Fibroblast of villous mesenchyme (primary cell): ENCODE measurements around the gene EYA4. TPM values are rescaled to one million over a fixed set of nuclear protein-coding genes. Genes with fewer than 3 reads are reported as not detected.

Source experiments
- DNase-seq: peaks from one replicate; pipeline ENCODE4 v3.0.0-alpha.2; 2010; ENCODE audit warnings: low read depth
- H3K4me3 ChIP-seq: 2 replicates; pipeline ENCODE4 v1.5.1; 2011; ENCODE audit warnings: low read depth, mild to moderate bottlenecking, low read length
- total RNA-seq: library from RNA; depleted of rRNA; stranded (reverse); fragments of >200 nt; gene quantifications from 2 replicates; pipeline ENCODE4 v1.2.3, GENCODE V29; 2012
- TF ChIP-seq, protein P1 (sequence below): IDR thresholded peaks from 2 replicates; pipeline ENCODE4 v1.5.1; 2012; ENCODE audit warnings: low read depth, mild to moderate bottlenecking, low read length; ENCODE audit not compliant: insufficient read depth

The EYA4 gene
- total RNA-seq, 1 donor = under 0.01 TPM

DNA sequence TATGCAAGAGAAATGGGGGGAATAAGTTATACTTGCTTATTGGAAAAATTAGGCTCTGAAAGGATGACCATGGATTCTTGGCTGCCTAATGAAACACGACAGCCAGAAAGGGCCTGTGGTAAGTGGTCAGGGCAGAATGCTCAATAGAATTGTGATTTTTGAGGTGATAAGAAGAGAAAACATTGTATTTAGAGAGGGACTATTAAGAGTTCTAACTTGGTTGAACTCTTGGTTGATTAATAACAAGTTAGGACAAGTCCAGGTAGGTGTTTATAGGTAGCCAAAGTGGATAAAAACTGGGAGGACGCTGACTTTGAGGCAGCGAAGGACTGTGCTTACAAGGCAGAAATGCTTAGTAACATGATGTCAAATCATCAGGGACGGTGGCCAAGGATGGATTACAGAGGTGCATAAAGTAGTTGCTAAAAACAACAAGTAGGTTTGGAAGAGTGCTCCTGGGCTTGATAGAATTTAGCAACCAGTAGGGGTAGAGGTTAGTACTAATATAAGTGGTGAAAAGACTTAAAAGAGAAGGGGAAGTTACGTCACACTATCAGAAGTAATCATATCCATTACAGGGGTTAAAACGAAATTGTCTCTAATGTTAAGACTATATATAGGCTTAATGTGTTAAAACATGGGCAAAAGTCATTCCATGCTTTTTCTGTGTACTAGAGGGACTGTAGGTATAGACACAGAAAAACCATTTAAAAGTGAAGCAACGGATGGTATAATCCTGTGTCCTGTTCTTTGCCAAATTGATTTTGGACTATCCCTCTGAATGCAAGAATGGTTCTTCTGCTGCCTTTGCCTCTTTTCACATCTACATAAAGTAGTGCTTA, 98.6 kb downstream of the EYA4 start:
- no peak overlapping the region for H3K4me3 ChIP-seq
- no peak for DNase-seq
- TF ChIP-seq, protein P1, sequence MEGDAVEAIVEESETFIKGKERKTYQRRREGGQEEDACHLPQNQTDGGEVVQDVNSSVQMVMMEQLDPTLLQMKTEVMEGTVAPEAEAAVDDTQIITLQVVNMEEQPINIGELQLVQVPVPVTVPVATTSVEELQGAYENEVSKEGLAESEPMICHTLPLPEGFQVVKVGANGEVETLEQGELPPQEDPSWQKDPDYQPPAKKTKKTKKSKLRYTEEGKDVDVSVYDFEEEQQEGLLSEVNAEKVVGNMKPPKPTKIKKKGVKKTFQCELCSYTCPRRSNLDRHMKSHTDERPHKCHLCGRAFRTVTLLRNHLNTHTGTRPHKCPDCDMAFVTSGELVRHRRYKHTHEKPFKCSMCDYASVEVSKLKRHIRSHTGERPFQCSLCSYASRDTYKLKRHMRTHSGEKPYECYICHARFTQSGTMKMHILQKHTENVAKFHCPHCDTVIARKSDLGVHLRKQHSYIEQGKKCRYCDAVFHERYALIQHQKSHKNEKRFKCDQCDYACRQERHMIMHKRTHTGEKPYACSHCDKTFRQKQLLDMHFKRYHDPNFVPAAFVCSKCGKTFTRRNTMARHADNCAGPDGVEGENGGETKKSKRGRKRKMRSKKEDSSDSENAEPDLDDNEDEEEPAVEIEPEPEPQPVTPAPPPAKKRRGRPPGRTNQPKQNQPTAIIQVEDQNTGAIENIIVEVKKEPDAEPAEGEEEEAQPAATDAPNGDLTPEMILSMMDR = no peak

DNA sequence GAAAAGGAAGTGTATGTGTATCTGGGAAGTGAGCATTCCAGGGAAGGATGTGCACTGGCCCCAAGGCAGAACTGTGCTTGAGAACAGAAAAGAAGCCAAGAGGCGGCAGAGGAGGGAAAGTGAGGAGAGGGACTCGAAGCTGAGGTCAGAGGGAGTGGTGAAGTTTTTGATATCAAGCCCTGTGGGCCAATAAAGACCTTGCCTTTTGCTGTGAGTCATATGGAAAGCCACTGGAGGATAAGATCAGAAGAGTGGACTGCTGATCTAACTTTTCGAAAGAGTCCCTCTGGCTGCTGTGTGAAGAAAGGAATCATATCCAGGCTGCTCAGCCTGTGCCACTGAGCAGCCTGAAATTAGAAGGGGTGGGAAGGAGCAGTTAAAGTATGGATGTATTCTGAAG, 99.4 kb downstream of the EYA4 start:
- no peak overlapping the region for H3K4me3 ChIP-seq
- no peak for DNase-seq

DNA sequence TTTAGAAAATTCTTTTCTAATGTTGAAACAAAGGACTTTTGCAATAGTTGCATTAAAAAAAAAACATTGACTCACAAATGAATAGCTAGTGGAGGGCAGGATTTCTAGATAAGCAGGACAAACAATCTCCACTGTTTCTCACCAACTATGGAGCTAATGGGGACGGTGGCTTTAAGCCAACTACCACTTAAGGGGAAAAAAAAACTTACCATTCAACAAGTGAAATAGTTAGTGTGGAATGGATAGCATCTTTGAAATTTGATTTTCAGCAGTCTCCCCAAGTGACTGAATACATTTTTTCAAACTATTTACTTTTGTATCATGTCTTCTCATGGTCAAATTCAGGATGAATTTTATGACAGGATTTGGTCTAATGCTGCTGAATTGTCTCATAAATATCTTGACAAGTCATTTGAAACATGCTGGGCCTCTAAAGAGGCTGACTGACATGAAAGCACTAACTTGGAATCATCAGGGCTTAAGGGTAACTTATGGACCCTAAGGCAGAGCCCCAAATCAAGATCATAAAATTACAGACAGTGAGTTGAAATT, 100.5 kb downstream of the EYA4 start:
- DNase-seq = no peak
- H3K4me3 ChIP-seq = no peak overlapping the region
- TF ChIP-seq, protein P1 = no peak

More for the DNA sequence above, 99.4 kb downstream of the EYA4 start:
- TF ChIP-seq, protein P1 = no peak

DNA sequence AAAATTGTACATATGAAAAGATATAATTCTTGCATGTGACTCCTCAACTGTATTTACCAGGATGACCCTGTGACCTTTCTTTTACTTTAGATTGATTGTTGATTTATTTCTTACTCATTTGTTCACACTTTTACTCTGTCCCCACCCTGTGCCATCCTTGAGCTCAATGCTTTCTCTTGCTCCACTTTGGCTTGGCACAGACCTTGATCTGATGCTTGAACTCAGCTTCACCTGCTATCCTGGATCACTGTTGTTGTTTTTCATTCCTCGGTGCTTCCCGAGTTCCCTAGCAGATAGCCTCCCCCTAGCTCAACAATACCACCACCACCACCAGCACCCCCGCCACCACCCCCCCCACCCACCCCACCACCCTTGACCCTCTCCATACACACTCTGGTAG, 102.1 kb downstream of the EYA4 start:
- DNase-seq = no peak
- TF ChIP-seq, protein P1 = no peak
- H3K4me3 ChIP-seq = no peak overlapping the region

DNA sequence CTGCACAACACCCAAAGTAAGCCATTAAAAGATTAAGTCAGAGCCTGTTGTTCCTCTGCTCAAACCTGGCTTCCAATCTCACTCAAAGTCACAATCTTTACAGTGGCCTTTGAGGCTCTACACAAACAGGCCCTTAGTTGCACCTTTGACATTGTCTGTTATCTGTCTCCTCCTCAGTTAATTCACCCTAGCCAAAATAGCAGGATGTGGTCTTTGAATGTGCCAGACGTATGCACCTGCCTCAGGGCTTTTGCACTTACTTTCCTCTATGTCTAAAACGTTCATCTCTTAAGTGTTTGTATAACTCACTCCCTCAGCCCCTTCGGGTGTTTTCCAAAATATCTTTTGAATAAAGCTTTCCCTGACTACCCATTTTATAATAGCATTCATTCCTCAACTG, 107.7 kb downstream of the EYA4 start:
- DNase-seq = no peak
- H3K4me3 ChIP-seq = no peak overlapping the region
- TF ChIP-seq, protein P1 = no peak

DNA sequence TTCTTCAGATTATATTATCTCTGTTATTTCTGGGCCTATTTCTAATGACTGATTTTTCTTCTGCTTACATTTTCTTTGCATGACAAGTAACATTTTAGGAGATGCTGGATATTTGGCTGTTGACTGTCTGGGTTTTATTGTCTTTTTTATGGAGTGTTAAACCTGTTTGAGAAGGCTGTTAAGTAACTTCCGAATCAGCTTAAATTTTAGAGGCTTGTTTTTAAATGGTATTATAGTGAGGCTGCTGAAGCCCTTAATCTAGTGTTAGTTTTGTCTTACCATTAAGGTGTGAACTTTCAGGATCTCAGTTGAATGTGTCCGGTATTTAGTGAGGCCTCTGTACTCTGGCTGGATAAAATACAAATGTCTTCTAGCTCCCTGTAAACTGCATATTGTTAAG, 109.8 kb downstream of the EYA4 start:
- H3K4me3 ChIP-seq = no peak overlapping the region
- no peak for DNase-seq
- TF ChIP-seq, protein P1 = no peak
